Measurements from ENCODE around the gene INTS11. TPM values are rescaled to one million over a fixed set of nuclear protein-coding genes. Genes with fewer than 3 reads are reported as not detected.

INTS11 gene
- total and polyA plus RNA-seq, 2 of the 13 experiments (the other 11 are each of a cell fraction or from before 2014, with no cell fraction given): 52.8 to 94.8 TPM

GRCh38 chr1:1307261-1307922, 17.1 kb downstream of the INTS11 start (continued):
- no peak for TF ChIP-seq TFDP1 (CRISPR knock-in tag; IDR thresholded peaks at IDR 0.05; ENCODE audit: borderline replicate concordance)
- TF ChIP-seq NCOA2 (CRISPR knock-in tag; IDR thresholded peaks at IDR 0.05): no peak
- no peak for TF ChIP-seq SMAD9 (CRISPR knock-in tag; IDR thresholded peaks at IDR 0.05)
- TF ChIP-seq TEAD3 (CRISPR knock-in tag; optimal IDR thresholded peaks at IDR 0.05; ENCODE audit: borderline replicate concordance): no peak
- no peak for TF ChIP-seq PBX2 (CRISPR knock-in tag; IDR thresholded peaks at IDR 0.05)
- no peak for TF ChIP-seq GABPA (IDR thresholded peaks at IDR 0.05; ENCODE audit: low read depth, low read length)
- no peak for TF ChIP-seq GABPA (CRISPR knock-in tag; IDR thresholded peaks at IDR 0.05; ENCODE audit: low read depth)
- no peak for TF ChIP-seq ZNF616 (CRISPR knock-in tag; IDR thresholded peaks at IDR 0.05; ENCODE audit: low read depth)
- no peak for TF ChIP-seq MTA3 (CRISPR knock-in tag; IDR thresholded peaks at IDR 0.05)
- no peak for TF ChIP-seq RBAK (CRISPR knock-in tag; IDR thresholded peaks at IDR 0.05)
- TF ChIP-seq KMT2A (CRISPR knock-in tag; IDR thresholded peaks at IDR 0.05): no peak
- TF ChIP-seq CHD2 (IDR thresholded peaks at IDR 0.05; ENCODE audit: low read depth, low read length): no peak
- TF ChIP-seq PTBP1 (IDR thresholded peaks at IDR 0.05; ENCODE audit: low read depth, low read length, poor library complexity, severe bottlenecking): no peak
- TF ChIP-seq PCBP1 (IDR thresholded peaks at IDR 0.05; ENCODE audit: borderline replicate concordance, low read depth, low read length): no peak
- TF ChIP-seq ZSCAN30 (CRISPR knock-in tag; IDR thresholded peaks at IDR 0.05): no peak
- no peak for TF ChIP-seq PITX1 (CRISPR knock-in tag; IDR thresholded peaks at IDR 0.05)
- no peak for TF ChIP-seq SRSF9 (IDR thresholded peaks at IDR 0.05; ENCODE audit: borderline replicate concordance, insufficient read depth, low read depth, low read length, poor library complexity, severe bottlenecking)
- TF ChIP-seq HDAC1 (CRISPR knock-in tag; IDR thresholded peaks at IDR 0.05): peak; percentile 69
- TF ChIP-seq HNRNPH1 (optimal IDR thresholded peaks at IDR 0.05; ENCODE audit: low read depth, low read length): no peak
- TF ChIP-seq HIVEP1 (CRISPR knock-in tag; IDR thresholded peaks at IDR 0.05): 0 out of 2 replicates have a peak, but pooled peaks have one; percentile 21
- TF ChIP-seq ZNF773 (CRISPR knock-in tag; IDR thresholded peaks at IDR 0.05; ENCODE audit: borderline replicate concordance): no peak
- TF ChIP-seq PRPF4 (IDR thresholded peaks at IDR 0.05; ENCODE audit: low read depth, low read length, poor library complexity, severe bottlenecking): no peak
- TF ChIP-seq ZNF704 (CRISPR knock-in tag; IDR thresholded peaks at IDR 0.05; ENCODE audit: borderline replicate concordance): no peak
- TF ChIP-seq KLF11 (CRISPR knock-in tag; IDR thresholded peaks at IDR 0.05): no peak
- peak; percentile 52; the same call in 1 of the 2 replicates for TF ChIP-seq ZNF891 (CRISPR knock-in tag; IDR thresholded peaks at IDR 0.05)
- no peak for TF ChIP-seq MEIS1 (CRISPR knock-in tag; IDR thresholded peaks at IDR 0.05; ENCODE audit: borderline replicate concordance)
- TF ChIP-seq ZNF790 (CRISPR knock-in tag; IDR thresholded peaks at IDR 0.05; ENCODE audit: borderline replicate concordance): no peak; the same call in 1 of the 2 replicates
